Panc1 (cell line): ENCODE measurements around the gene AOC3.

Experiments
- POLR2AphosphoS5 ChIP-seq: IDR thresholded peaks from 2 replicates; pipeline ENCODE4 v1.6.1; 2012; ENCODE audit warnings: mild to moderate bottlenecking, low read depth, low read length, moderate library complexity
- REST ChIP-seq, 2 experiments: IDR thresholded peaks; 2 replicates each; pipeline ENCODE4 v1.6.1; 2011 to 2012; ENCODE audit warnings: low read depth in 2 of 2, control low read depth in 1 of 2, low read length in 1 of 2, mild to moderate bottlenecking in 1 of 2, moderate library complexity in 1 of 2; ENCODE audit not compliant: insufficient read depth in 1 of 2
- SIN3A ChIP-seq: IDR thresholded peaks from 2 replicates; pipeline ENCODE4 v1.6.1; 2012; ENCODE audit warnings: low read depth, mild to moderate bottlenecking, low read length, moderate library complexity, borderline replicate concordance; ENCODE audit not compliant: insufficient read depth

- TF ChIP-seq POLR2AphosphoS5: no peak
- no peak for TF ChIP-seq REST (IDR thresholded peaks at IDR 0.05; ENCODE audit: insufficient read depth in 1 of 2, low read depth in 2 of 2, low read length in 1 of 2)
- no peak for TF ChIP-seq SIN3A
These were observed 17.3 kb downstream of the AOC3 start for GRCh38 chr17:42868338-42868737.
